ENCODE results near the gene SORCS1.

The SORCS1 gene

DNA sequence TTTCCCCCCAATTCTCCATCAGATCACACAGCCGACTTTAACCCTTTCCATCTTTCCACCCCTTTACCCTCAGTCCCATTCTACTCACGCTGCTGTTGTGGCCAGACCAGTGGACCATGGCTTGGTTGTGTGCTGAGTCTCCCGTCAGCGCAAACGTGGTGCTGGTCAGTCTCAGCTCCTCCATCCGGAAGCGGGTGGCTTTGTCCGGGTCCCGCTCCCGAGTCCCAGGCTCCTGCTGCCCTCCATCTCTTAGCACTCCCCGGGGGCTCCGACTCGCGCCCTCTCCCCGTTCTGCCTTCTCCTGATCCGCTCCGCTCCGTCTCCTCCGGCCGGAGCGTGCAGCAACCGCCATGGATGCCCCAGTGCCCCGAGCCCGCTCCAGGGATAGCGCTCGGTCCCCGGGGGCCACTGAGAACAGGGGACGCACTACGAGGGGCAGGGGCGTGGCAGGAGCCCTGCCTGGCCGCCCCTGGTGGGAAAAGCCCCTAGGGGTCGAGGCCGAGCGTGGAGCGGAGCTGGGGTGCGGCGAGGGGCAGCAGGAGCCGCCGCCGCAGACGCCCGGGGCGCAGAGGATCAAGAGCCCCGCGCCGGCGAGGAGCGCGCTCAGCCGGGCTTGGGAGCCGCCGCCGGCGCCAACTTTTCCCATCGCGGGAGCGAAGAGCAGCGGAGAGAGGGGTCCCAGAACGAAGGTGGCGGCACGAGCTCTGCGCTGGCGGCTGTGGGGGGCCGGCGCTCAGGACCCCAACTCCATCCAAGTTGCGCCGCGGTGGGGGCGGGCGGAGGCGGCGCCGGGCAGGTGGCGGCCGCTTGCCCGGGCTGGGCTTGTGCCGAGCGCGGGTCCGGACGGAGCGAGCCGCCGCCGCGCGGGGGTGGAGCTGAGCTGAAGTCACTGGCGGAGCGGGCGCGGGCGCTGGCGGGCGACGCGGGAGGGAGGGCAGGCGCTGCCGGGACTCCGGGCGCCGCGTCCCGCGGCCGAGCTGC, at the start of gene SORCS1:
SORCS1 (minus strand) TSS at position 826 of the 981 bp plus-strand sequence.
- no peak for DNase-seq

DNA sequence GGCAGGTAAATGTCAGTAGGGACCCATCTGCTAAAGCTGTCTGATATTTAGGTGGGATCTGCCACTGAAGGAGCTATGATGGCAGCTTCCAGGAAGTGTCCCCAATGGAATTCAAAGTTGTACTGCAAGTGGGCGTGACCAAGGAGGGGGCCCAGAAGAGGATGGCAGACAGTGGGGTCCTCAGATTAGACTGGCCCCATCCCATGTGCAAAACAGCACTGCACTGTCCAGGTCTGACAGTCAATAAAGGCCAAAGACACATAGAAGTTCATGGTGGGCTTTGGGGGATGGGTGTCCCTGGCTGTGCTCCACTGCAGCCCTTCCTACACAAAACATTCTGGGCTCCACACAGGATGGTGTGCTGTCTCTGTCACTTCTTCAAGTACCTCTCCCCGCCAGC, 49.8 kb upstream of the SORCS1 start:
- no peak for DNase-seq

DNA sequence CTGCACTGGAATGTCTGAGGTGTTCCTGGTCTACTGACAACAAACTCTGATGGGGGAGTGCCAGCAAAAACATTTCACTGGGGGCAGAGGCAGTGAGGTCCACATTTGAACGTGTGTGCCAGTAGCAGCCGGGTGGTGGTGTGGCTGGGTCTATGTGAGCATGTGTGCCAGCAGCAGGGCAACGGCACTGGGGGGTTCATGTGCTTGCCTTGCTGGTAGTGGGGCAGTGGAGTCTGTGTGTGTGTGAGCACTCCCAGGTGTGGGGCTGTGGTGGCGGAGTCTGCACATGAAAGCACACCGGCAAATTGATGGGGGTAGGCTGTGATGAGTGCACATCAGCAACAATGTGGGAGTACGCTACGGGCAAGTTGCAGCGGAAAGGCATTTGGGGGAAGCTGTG, 49.4 kb upstream of the SORCS1 start:
- no peak for DNase-seq

DNA sequence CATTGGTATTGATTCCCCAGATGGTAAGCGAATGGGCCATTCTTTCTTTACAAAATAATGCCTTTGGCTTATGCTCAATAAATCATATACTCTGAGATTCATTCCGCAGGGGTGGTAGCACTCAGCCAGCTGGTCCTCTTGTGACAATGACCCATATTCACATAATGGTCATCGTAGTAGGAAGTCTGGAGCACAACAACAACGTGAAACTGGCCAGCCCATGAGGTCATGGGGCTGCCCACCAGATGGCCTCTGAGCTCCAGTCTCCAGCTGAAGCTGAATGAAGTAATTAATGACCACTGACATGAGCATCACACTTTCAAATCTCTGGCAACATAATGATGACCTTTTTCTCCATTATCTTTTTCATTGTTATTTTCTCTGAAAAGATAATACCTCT, 42.3 kb upstream of the SORCS1 start:
- no peak for DNase-seq

DNA sequence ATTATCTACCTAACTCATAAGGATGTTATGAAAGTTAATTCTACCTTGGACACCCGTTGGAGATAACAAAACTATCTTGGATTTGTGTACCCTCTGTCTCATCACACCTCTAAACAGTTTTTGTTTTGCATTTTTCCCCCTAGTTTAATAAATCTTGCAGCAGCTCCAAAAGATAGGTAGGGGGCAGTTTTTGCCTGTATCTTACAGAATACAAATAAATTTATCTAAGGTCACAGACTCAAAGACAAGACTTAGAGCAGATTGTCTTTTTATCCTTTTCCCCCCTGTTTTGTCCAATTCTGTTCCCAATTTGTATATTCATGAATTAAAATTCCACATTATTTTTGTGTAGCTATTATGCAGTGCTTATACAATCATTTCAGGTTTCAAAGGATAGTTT, 5.0 kb upstream of the SORCS1 start:
- DNase-seq = no peak

DNA sequence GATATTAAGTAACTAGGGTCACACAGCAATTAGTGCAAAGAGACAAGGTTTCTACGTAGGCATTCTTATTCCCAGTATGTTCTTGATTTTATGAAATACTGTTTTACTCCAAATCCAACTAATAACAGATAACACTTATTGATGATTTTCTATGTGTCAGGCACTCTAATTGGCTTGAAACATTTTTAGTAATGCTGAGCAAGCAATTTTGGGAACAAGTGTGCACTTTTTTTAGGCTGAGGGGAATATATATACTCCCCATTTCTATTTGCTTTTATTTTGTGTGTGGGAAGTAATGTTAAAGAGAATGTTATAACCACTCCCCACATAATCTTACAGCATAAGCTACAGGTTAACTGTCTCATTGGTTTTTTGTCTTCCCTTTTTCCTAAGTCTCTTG, 4.2 kb upstream of the SORCS1 start:
- no peak for DNase-seq

DNA sequence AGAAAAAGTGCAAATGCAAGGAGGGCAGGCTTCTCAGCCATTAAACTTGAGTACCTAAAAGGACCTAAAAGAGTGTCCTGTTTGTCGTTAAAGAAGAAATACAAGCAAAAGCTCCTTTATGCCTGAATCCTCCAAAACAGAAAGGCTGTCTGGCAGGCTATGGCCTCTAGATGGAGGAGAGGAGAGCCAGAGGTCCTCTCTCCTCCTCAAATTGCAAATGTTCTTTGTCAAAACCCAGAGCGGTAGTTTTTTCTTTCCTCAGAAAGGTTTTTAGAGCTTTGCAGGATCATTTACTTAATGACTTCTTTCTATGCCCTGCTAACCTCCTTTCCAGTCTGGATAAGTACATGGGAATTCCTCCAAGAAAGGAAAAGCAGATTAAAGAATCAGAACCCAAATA, 1.9 kb upstream of the SORCS1 start:
- no peak for DNase-seq

DNA sequence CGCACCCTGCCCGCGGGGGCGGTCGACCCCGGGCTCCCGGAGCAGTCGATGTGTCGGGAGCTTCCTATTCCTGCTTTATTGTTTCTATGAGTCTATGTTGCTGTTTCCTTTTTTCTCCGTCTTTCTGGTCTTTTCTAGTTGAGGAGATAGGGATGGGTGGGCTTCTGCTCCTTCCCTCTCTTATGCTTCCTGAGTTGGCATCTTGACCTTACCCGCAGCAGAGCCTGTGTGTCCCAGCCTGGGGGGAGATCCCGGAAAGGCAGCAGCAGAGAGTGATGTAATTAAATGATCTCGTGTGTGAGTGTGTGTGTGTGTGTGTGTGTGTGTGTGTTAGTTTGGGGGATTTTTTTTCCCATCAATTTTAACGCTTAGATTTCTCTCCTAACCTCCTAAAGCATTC, 486 bp upstream of the SORCS1 start:
- no peak for DNase-seq

DNA sequence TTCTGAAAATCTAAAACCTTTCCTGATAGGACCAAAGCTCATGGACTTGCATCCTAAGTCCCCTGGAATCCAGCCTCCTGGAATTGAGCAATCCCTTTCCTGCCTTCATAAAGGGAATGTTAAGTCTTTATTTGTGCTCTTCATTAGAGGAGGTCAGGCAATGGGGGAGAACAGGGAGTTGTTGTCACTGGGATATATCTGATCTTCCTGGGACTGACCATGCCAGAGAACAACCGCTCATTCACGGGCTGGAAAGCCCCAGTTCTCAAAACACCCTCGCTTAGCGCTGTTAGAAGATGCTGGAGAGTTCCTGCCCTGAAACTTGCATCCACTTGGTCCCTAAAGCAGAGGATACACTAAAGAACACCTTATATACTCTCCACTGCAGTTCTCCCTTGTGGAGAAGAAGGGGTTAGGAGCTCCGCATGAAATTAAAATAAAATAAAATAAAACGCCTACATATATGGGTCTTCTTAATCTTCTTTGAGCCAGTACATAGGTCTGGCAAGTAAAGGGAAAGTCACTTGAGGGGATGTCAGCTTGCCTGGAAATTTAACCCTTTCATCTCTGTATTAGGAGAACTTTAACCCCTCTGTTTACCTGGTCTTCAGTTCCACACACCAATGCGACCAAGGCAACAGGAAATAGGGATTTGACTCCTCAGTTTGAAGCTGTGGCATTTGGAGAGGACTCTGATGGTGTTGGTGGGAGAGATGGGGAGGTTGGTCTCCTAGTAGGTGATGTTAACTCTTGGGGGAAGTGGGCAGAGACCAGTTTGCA, 1.2 kb downstream of the SORCS1 start:
- no peak for DNase-seq

DNA sequence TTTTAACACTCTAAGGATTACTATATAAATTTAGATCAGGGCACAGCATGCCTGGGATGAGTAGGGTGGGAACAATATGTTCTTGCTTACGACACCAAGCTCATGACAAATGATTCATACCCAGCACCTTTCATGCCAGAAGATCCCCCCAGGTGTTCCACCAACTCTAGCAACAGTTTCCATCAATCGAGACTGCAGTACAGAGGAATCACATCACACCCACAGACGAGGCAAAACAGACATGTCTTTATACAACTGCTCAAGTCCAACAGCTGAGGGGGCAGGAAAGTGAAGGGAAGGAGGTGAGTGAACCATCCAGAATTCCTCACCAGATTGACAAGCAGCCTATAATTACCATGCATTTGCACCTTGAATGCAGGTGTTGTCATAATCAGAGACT, 3.6 kb downstream of the SORCS1 start:
- no peak for DNase-seq

DNA sequence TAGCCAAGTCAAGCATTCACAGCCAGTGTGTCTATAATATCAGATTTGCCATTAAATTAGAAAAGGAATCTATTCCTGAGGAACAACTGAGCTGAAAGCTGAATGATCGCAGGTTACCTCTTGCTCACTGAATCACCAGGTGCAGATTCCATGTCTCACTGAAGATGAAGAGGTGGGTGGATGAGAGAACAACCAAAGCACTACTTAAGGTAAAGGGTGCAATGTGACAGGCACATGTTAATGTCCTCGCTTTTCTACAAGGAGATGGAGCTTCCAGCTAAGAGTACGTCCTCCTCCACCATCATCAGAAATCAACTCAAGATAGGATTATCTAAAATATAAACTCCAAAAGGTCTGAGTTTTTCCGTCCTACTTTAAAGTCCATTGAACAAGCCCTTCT, 4.6 kb downstream of the SORCS1 start:
- DNase-seq = no peak

DNA sequence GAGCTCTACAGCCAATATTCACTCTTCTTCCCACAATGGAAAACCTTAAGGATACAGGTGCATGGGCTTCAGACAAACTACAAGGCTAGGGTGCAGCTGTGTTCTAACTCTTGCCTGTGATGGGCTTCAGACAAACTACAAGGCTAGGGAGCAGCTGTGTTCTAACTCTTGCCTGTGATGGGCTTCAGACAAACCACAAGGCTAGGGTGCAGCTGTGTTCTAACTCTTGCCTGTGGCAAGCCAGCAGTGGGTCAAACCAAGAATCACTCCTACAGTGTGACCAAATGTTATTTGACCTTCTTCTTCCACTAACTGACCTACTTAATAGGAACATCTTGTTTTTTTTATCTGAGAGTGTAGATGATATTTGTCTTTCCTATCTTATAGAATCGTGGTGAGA, 7.4 kb downstream of the SORCS1 start:
- no peak for DNase-seq

DNA sequence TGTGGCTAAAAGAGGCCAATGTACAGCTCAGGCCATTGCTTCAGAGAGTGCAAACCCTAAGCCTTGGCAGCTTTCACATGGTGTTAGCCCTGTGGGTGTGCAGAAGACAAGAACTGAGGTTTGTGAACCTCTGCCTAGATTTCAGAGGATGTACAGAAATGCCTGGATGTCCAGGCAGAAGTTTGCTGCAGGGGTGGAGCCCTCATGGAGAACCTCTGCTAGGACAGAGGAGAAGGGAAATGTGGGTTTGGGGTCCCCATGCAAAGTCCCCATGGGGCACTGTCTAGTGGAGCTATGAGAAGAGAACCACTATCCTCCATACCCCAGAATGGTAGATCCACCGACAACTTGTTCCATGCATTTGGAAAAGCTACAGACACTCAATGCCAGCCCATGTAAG, 12.4 kb downstream of the SORCS1 start:
- DNase-seq = no peak

DNA sequence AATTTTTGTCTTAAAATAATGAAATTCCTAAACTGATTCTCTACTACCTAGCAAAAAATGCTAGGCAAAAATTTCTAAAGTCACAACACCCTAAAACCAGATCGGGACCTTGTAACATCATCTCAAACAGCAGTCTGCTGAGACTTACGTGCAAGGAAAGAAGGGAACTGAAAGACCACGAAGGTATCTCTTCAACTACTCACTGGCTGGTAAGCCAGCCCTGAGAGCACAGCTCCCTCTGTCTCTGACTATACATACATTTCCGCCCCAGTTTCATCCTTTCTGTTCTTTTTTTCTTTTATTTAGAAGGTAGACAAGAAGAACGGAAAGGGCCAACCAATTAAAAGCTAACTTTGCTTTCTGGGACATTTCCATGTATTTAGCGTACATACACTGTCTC, 15.6 kb downstream of the SORCS1 start:
- no peak for DNase-seq

DNA sequence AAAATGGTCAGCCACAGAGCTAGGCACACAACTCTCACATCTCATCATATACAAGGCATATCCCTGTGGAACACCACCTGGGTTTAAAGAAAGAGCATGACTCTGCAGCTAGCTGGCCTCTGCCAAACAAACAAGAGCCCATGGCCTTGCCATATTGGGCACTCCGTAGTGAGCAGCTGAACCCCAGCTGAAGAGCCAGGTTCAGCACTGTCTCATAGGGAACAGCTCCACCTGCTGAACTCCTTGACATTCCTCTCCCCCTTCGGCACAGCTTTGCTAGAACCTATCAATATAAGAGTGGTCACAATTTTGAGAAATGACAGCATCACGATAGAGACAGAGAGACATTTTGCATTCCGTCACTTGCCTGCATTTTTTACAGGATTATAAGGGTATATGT, 20.0 kb downstream of the SORCS1 start:
- DNase-seq = no peak

DNA sequence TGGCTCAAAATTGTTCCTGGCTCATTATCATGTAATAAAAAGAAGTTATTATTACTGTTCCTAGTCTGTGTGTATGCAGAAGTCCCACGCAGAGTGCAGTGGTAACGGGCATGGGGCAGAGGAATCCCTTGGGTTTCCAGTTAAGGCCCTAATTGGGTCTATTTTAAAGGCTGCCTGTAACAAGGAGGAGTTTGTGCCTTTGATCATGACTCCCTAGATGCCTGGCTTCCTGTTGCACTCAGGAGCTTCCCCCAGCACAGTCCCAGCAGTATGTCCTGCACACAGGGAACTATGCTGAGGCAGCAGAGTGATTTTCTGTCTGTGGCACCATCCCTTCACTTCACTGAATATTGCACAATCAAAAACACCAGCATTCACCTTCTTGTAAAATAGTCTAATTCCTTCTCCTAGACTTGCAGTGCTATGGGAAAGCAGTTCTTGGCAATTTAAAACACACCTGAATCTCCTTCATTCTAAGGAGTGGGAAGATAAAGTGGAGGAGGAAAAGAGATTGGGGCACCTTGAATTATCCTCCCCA, 22.9 kb downstream of the SORCS1 start:
- DNase-seq = no peak

DNA sequence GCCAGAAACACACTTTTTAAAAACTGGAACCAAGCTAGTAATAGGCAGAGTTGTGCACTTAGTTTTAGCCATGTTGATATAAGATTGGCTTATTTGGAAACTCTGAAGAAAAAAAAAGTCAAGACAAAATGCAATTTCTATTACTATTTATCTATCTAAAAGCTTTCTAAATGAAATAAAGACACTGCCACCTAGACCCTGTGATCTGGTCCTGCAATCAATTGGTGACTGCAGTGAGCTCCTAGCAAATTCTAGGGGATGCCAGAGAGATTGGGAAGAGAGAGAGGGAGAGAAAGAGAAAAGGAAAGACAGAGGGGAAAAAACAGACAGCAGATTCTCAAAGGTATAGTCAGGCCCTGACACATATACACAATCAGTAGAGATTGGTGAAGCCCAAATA, 25.3 kb downstream of the SORCS1 start:
- no peak for DNase-seq

DNA sequence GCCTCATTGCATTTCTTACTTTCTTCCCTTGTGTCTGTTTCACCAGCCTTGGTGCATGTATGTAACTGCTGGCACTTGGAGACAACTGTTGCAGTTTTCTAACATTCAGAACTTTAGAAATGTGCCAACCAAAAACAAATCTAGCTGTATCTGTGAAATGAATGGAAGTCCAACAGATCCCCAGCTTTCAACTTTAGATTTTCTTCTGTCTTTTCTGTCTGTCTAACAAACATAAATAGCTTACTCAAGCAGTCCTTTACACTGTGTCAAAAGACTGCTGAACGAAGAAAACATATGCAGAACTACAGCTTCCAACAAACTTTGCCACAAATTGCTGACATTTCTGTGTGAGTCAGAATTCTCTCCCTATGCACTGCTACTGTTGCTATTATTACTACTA, 30.9 kb downstream of the SORCS1 start:
- no peak for DNase-seq

DNA sequence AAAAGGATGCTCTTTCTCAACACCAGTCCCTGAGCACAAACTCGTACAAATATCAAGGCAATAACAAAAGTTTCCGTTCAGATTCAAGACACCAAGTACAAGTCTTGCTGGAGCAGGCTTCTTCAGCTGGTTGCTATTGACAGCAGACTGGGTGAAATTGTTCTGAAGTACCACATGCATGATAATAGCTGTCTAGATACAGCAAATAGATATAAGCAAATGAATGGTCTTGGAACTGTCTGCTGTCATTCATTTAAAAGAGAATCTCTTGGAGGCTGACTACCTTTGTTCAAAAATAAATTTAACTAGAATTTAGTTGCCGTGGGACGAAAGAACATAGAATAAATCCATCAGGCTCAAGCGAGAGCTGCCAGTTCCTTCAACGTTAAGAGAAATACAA, 35.5 kb downstream of the SORCS1 start:
- DNase-seq = no peak

DNA sequence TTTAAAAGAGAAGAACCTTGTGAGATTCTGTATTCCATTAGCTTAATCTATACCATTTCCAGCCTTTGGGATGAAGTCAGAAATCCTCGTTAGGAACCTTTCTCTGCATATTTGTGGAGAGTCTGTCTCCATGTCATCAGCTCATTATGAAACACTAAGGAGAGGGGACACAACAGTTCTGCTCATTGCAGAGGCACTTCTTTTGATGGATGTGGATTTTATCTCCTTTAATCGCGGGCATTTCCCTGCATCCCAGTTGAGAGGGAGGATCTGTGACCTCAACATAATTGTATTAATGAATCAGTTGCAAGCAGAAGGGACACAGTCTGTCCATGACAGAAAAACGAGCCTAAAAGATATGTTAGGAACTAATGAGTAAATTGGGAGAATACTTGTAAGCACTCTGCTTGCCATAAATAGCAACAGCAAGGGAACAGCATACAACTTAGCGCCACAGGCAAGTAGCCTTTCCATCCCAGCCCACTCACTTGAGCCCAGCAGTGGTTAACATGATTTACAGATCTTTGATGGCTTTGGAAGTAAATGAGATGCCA, 37.9 kb downstream of the SORCS1 start:
- DNase-seq = no peak

DNA sequence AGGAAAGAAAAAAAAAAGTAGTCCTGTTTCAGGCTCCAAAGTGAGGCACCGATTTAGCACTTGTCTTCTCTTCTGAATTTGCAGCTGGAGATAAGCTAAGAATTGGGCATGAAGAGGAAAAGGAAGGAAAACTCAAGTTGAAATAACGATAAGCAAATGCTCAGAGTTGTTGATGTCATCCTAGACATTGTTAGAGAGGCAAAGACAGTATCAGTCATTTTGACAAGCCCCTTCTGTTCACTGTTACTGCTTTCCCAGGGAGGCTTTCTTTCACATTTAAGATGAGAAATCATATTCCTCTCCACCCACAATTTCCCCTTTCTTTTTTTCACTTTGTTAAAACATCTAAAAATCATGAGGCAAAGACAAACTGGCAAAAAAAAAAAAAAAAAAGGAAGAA, 41.8 kb downstream of the SORCS1 start:
- no peak for DNase-seq

DNA sequence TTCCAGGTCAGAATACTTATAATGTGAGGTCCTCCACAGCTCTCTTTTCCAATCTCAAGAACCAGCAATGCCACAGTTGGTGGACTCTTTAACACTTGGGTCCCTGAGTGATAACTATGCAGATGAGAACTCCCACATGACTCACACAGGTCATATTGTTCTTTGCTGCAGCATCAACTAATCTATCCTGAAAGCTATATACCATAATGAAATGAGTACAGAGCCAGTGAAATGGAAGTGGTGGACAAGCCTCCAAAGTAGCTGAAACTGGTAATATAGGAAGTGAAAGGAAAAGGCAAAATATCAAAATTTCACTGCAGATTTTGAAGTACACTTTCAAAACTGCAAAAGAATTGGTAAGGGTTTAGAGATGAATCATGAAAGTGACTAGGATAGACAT, 45.6 kb downstream of the SORCS1 start:
- no peak for DNase-seq

DNA sequence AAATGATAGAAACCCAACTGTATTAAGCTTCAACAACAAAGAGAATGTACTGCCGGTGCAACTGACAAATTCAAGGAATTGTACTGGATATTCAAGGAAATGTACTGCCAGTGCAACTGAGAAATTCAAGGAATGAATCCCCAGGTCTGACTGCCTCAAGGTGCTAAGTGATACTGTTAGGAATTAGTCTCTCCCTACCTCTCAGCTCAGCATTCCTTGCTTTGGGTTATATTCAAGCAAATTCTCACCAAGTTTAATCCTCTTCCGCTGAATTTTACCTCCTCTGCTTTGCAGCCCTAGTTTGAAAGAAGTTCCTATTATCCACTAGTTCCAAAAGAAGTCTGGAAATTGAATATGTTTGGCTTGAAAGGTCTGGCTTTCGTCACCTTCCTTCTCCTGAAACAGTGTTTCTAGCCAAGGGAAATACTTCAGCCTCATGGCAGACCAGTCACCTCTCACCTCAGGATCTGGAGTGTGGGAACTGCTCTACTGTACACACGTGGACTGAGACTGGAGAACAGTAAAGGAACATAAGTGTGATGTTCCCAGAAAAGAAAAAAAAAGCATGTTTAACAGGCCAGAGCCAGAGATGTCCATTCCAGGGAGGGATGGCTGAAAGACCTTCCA, 60.4 kb downstream of the SORCS1 start:
- no peak for DNase-seq

All from activated CD4-positive, alpha-beta T cell treated with anti-CD3 and anti-CD28 coated beads for 48 hours (primary cell).